Transverse colon (tissue), 4 donors: ENCODE results near the gene KLHDC3.

Experiments
- POLR2A ChIP-seq: fragments of 450-650 bp; IDR thresholded peaks from one replicate; pipeline ENCODE4 v1.6.1; 2016; ENCODE audit warnings: antibody characterized with exemption, mild to moderate bottlenecking, moderate library complexity
- POLR2AphosphoS5 ChIP-seq, 3 donors: sonication (generic); formaldehyde crosslinking; IDR thresholded peaks; one replicate each; pipeline ENCODE4 v1.6.1; 2016; ENCODE audit warnings: antibody characterized with exemption in 3 of 3
- TF ChIP-seq, protein P1 (sequence below), 5 experiments: fragments of 200-600 bp in 3 of 5; fragments of 450-650 bp in 2 of 5; sonication (generic) in 3 of 5; IDR thresholded peaks; 1 replicate in 2 of 5; 2 replicates in 3 of 5; pipeline ENCODE4 v1.5.1; 2016 to 2017; ENCODE audit warnings: antibody characterized with exemption in 5 of 5, inconsistent platforms in 3 of 5, mild to moderate bottlenecking in 2 of 5, moderate library complexity in 1 of 5

GRCh38 chr6:43029120-43029519, 15.1 kb downstream of the KLHDC3 start:
- TF ChIP-seq, protein P1, sequence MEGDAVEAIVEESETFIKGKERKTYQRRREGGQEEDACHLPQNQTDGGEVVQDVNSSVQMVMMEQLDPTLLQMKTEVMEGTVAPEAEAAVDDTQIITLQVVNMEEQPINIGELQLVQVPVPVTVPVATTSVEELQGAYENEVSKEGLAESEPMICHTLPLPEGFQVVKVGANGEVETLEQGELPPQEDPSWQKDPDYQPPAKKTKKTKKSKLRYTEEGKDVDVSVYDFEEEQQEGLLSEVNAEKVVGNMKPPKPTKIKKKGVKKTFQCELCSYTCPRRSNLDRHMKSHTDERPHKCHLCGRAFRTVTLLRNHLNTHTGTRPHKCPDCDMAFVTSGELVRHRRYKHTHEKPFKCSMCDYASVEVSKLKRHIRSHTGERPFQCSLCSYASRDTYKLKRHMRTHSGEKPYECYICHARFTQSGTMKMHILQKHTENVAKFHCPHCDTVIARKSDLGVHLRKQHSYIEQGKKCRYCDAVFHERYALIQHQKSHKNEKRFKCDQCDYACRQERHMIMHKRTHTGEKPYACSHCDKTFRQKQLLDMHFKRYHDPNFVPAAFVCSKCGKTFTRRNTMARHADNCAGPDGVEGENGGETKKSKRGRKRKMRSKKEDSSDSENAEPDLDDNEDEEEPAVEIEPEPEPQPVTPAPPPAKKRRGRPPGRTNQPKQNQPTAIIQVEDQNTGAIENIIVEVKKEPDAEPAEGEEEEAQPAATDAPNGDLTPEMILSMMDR (IDR thresholded peaks at IDR 0.05), result no peak
- TF ChIP-seq POLR2AphosphoS5 (IDR thresholded peaks at IDR 0.05), result no peak
- TF ChIP-seq POLR2A, result no peak
